ENCODE data around the gene POU3F3.

The POU3F3 gene

DNA sequence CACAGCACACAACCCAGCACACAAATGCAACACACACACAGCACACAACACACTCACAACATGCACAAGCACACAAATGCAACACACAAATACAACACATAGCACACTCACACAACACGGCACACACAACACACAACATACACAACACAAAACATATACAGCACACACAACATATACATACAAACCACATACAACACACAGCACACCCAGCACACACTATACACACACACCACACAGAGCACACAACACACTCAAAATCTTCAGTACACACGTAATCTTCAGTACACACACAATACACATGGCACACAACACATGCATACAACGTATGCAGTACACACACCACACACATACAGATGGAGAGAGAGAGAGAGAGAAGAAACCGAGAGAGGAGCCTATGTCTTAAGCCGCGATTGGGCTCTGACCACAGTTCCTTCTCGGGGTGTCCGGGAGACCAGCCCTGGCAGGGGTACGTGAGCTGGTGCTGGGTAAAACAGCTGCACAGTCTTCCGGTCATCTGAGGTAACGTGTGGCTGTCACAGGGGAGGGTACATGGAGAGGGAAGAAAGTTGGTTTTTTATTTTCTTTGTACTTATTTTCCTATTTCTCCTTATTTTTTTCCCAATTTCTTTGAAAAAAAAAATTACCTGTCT is 25.1 kb downstream of the POU3F3 start:
- CTCF ChIA-PET: no interaction called here
- WGBS (ENCODE audit: insufficient coverage): 88% methylated on average over 8 of the region's 11 CpGs
- Histone ChIP-seq H3K4me1 (ENCODE audit: control extremely low read depth in 1 of 4, control insufficient read depth in 4 of 4, insufficient read depth in 4 of 4, low read length in 3 of 4) (peaks cover 0 to 7% (median 2%) of the 10 kb centered on the region in 4 experiments), H3K4me3 (ENCODE audit: control insufficient read depth in 1 of 7, extremely low read depth in 1 of 7, insufficient read depth in 4 of 7, low read depth in 2 of 7, low read length in 6 of 7) (no peak overlapping the region), H3K27ac (ENCODE audit: insufficient read depth in 1 of 2, low read depth in 1 of 2, low read length in 2 of 2, poor library complexity in 1 of 2, severe bottlenecking in 2 of 2) (no peak overlapping the region), H3K27me3 (replicated peaks in 2 of 5; ENCODE audit: control insufficient read depth in 4 of 5, insufficient read depth in 5 of 5, low read length in 4 of 5) (peaks cover 0 to 42% (median 16%) of the 10 kb centered on the region in 5 experiments), H3K36me3 (ENCODE audit: control insufficient read depth in 4 of 4, insufficient read depth in 4 of 4, low read length in 3 of 4) (no peaks in the 10 kb centered on the region), H3K9me3 (ENCODE audit: control extremely low read depth in 1 of 5, control insufficient read depth in 4 of 5, insufficient read depth in 2 of 5, low read depth in 1 of 5, low read length in 4 of 5) (no peaks in the 10 kb centered on the region)
- DNase-seq: no peak
- POLR2A ChIA-PET: no interaction called here

GRCh38 chr2:104880076-104880475 is 26.2 kb downstream of the POU3F3 start:
- Histone ChIP-seq H3K36me3 (ENCODE audit: control insufficient read depth in 4 of 4, insufficient read depth in 4 of 4, low read length in 3 of 4) (no peaks in the 10 kb centered on the region), H3K27ac (ENCODE audit: insufficient read depth in 1 of 2, low read depth in 1 of 2, low read length in 2 of 2, poor library complexity in 1 of 2, severe bottlenecking in 2 of 2) (no peak overlapping the region), H3K9me3 (ENCODE audit: control extremely low read depth in 1 of 5, control insufficient read depth in 4 of 5, insufficient read depth in 2 of 5, low read depth in 1 of 5, low read length in 4 of 5) (no peaks in the 10 kb centered on the region), H3K4me1 (ENCODE audit: control extremely low read depth in 1 of 4, control insufficient read depth in 4 of 4, insufficient read depth in 4 of 4, low read length in 3 of 4) (peaks cover 0 to 2% (median under 1%) of the 10 kb centered on the region in 4 experiments), H3K4me3 (ENCODE audit: control insufficient read depth in 1 of 7, extremely low read depth in 1 of 7, insufficient read depth in 4 of 7, low read depth in 2 of 7, low read length in 6 of 7) (no peak overlapping the region), H3K27me3 (replicated peaks in 2 of 5; ENCODE audit: control insufficient read depth in 4 of 5, insufficient read depth in 5 of 5, low read length in 4 of 5) (peaks cover 0 to 44% (median 20%) of the 10 kb centered on the region in 5 experiments)
- POLR2A ChIA-PET: no interaction called here
- DNase-seq: no peak
- CTCF ChIA-PET: no interaction called here
- WGBS (ENCODE audit: insufficient coverage): 98% methylated on average over 5 of the region's 6 CpGs

GRCh38 chr2:104883357-104883756 is 29.4 kb downstream of the POU3F3 start:
- H3K27ac ChIP-seq (ENCODE audit: insufficient read depth in 1 of 2, low read depth in 1 of 2, low read length in 2 of 2, poor library complexity in 1 of 2, severe bottlenecking in 2 of 2): no peak overlapping the region
- WGBS (ENCODE audit: insufficient coverage): no CpG with 5 or more reads among the region's 3 CpGs
- no peaks in the 10 kb centered on the region for H3K9me3 ChIP-seq (ENCODE audit: control extremely low read depth in 1 of 5, control insufficient read depth in 4 of 5, insufficient read depth in 2 of 5, low read depth in 1 of 5, low read length in 4 of 5)
- ChIA-PET CTCF (interaction anchor here (1.6 kb wide), 1 partner anchor 11 kb away, joined by 5 read pairs; no protein-coding TSS in a partner anchor), POLR2A (no interaction called here)
- H3K36me3 ChIP-seq (ENCODE audit: control insufficient read depth in 4 of 4, insufficient read depth in 4 of 4, low read length in 3 of 4): no peaks in the 10 kb centered on the region
- peaks cover 4 to 8% (median 6%) of the 10 kb centered on the region in 4 experiments for H3K4me1 ChIP-seq (ENCODE audit: control extremely low read depth in 1 of 4, control insufficient read depth in 4 of 4, insufficient read depth in 4 of 4, low read length in 3 of 4)
- H3K4me3 ChIP-seq (ENCODE audit: control insufficient read depth in 1 of 7, extremely low read depth in 1 of 7, insufficient read depth in 4 of 7, low read depth in 2 of 7, low read length in 6 of 7): no peak overlapping the region
- no peak for DNase-seq
- H3K27me3 ChIP-seq (replicated peaks in 2 of 5; ENCODE audit: control insufficient read depth in 4 of 5, insufficient read depth in 5 of 5, low read length in 4 of 5): peaks cover 0 to 44% (median 18%) of the 10 kb centered on the region in 5 experiments

DNA sequence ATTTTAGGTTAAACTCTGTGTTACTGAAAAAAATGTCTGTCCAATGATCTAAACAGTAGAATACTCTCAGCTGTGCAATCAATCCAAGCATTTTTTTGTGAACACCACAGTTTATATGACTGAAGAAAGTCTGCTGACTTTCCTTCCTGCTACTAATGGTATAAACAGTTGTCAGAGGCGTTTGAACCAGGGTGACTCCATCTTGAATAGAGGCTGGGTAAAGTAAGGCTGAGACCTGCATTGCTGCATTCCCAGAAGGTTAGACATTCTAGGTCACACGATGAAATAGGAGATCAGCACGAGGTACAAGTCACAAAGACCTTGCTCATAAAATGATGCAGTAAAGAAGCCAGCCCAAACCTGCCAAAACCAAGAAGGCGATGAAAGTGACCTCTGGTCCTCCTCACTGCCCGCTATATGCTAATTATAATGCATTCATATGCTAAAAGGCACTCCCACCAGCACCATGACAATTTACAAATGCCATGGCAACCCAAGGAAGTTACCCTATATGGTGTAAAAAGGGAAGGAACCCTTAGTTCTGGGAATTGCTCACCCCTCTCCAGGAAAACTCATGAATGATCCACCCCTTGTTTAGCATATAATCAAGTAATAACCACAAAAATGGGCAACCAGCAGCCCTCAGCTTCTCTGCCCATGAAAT is 31.3 kb downstream of the POU3F3 start:
- no peaks in the 10 kb centered on the region for H3K9me3 ChIP-seq (ENCODE audit: control extremely low read depth in 1 of 5, control insufficient read depth in 4 of 5, insufficient read depth in 2 of 5, low read depth in 1 of 5, low read length in 4 of 5)
- WGBS (ENCODE audit: insufficient coverage): 100% methylated on average over 3 of the region's 5 CpGs
- peaks cover 10 to 27% (median 22%) of the 10 kb centered on the region in 4 experiments for H3K4me1 ChIP-seq (ENCODE audit: control extremely low read depth in 1 of 4, control insufficient read depth in 4 of 4, insufficient read depth in 4 of 4, low read length in 3 of 4)
- H3K4me3 ChIP-seq (ENCODE audit: control insufficient read depth in 1 of 7, extremely low read depth in 1 of 7, insufficient read depth in 4 of 7, low read depth in 2 of 7, low read length in 6 of 7): no peak overlapping the region
- no peaks in the 10 kb centered on the region for H3K36me3 ChIP-seq (ENCODE audit: control insufficient read depth in 4 of 4, insufficient read depth in 4 of 4, low read length in 3 of 4)
- DNase-seq: no peak
- no peak overlapping the region for H3K27ac ChIP-seq (ENCODE audit: insufficient read depth in 1 of 2, low read depth in 1 of 2, low read length in 2 of 2, poor library complexity in 1 of 2, severe bottlenecking in 2 of 2)
- H3K27me3 ChIP-seq (replicated peaks in 2 of 5; ENCODE audit: control insufficient read depth in 4 of 5, insufficient read depth in 5 of 5, low read length in 4 of 5): peaks cover 0 to 29% (median 16%) of the 10 kb centered on the region in 5 experiments
- POLR2A ChIA-PET: no interaction called here
- CTCF ChIA-PET: no interaction called here

- Histone ChIP-seq H3K9me3 (ENCODE audit: control extremely low read depth in 1 of 5, control insufficient read depth in 4 of 5, insufficient read depth in 2 of 5, low read depth in 1 of 5, low read length in 4 of 5) (no peaks in the 10 kb centered on the region), H3K4me3 (ENCODE audit: control insufficient read depth in 1 of 7, extremely low read depth in 1 of 7, insufficient read depth in 4 of 7, low read depth in 2 of 7, low read length in 6 of 7) (no peak overlapping the region), H3K27me3 (replicated peaks in 2 of 5; ENCODE audit: control insufficient read depth in 4 of 5, insufficient read depth in 5 of 5, low read length in 4 of 5) (peaks cover 0 to 15% (median 11%) of the 10 kb centered on the region in 5 experiments), H3K36me3 (ENCODE audit: control insufficient read depth in 4 of 4, insufficient read depth in 4 of 4, low read length in 3 of 4) (no peaks in the 10 kb centered on the region), H3K27ac (ENCODE audit: insufficient read depth in 1 of 2, low read depth in 1 of 2, low read length in 2 of 2, poor library complexity in 1 of 2, severe bottlenecking in 2 of 2) (no peak overlapping the region), H3K4me1 (ENCODE audit: control extremely low read depth in 1 of 4, control insufficient read depth in 4 of 4, insufficient read depth in 4 of 4, low read length in 3 of 4) (peaks cover 10 to 33% (median 25%) of the 10 kb centered on the region in 4 experiments)
- ChIA-PET POLR2A (no interaction called here), CTCF (interaction anchor here (1.2 kb wide), 1 partner anchor 21 kb away, joined by 3 read pairs; no protein-coding TSS in a partner anchor)
- WGBS (ENCODE audit: insufficient coverage): 98% methylated on average over 4 of the region's 6 CpGs
- no peak for DNase-seq
Measured at GRCh38 chr2:104887676-104888075, 33.8 kb downstream of the POU3F3 start.

DNA sequence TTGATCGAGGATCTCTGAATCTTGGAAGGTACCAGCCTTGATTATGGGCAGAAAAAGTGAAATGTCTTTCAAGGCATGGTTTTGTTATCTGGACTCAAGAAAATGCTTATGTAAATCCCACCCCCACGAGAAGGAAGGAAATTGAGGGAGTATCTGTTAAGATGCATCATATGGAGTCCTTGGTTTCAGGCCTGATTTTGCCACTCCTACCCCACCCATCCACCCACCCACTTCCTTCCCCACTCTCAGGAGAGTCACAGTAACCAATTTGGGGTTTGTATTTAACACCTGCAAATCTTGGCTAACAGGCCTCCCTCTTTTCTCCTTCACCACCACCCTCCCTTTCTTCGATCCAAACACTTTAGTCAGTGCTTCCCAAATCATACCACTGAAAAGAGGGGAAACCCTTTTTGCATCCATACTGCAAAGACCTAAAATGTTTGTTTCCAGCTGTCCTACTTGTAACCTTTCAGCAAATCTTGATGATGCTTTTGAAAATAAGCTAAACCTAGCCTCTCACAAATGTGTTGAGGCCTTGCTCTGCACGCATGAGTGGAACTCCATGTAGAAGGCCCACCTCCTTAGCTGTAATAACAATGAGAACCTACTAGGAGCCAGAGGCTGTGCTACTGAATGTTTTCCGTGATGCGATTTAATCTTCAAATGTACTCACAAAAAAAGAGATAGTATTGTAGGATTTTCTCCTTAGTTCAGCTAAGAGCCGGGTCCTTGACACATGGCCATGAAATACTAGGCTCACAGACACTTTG is 34.8 kb downstream of the POU3F3 start:
- peaks cover 10 to 33% (median 25%) of the 10 kb centered on the region in 4 experiments for H3K4me1 ChIP-seq (ENCODE audit: control extremely low read depth in 1 of 4, control insufficient read depth in 4 of 4, insufficient read depth in 4 of 4, low read length in 3 of 4)
- no peak for DNase-seq
- CTCF ChIA-PET: interaction anchor here (1.2 kb wide), 1 partner anchor 22 kb away, joined by 3 read pairs; no protein-coding TSS in a partner anchor
- H3K9me3 ChIP-seq (ENCODE audit: control extremely low read depth in 1 of 5, control insufficient read depth in 4 of 5, insufficient read depth in 2 of 5, low read depth in 1 of 5, low read length in 4 of 5): no peaks in the 10 kb centered on the region
- WGBS (ENCODE audit: insufficient coverage): 76% methylated on average over 4 of the region's 7 CpGs
- no peak overlapping the region for H3K4me3 ChIP-seq (ENCODE audit: control insufficient read depth in 1 of 7, extremely low read depth in 1 of 7, insufficient read depth in 4 of 7, low read depth in 2 of 7, low read length in 6 of 7)
- no peaks in the 10 kb centered on the region for H3K36me3 ChIP-seq (ENCODE audit: control insufficient read depth in 4 of 4, insufficient read depth in 4 of 4, low read length in 3 of 4)
- H3K27me3 ChIP-seq (replicated peaks in 2 of 5; ENCODE audit: control insufficient read depth in 4 of 5, insufficient read depth in 5 of 5, low read length in 4 of 5): peaks cover 0 to 7% (median 5%) of the 10 kb centered on the region in 5 experiments
- POLR2A ChIA-PET: interaction anchor here (0.8 kb wide), 1 partner anchor 11 kb away, joined by 3 read pairs; no protein-coding TSS in a partner anchor
- H3K27ac ChIP-seq (ENCODE audit: insufficient read depth in 1 of 2, low read depth in 1 of 2, low read length in 2 of 2, poor library complexity in 1 of 2, severe bottlenecking in 2 of 2): no peak overlapping the region
